GM23338 (cell line): ENCODE data around the gene DYRK1A. TPM values are rescaled to one million over a fixed set of nuclear protein-coding genes. Genes with fewer than 3 reads are reported as not detected.

Experiments used
- ATAC-seq: fragments of 200-7000 bp; cut with Tn5 transposase; 3 replicates; pipeline ENCODE4 v1.9.1; 2020
- DNase-seq: peaks from one replicate; pipeline ENCODE4 v3.0.0-alpha.2; 2015; ENCODE audit warnings: low spot score
- H2AFZ ChIP-seq: fragments of 200-600 bp; sonication (generic); 2 replicates; pipeline ENCODE4 v1.8.0; 2016; ENCODE audit warnings: antibody characterized with exemption, mild to moderate bottlenecking, moderate library complexity
- H3F3A ChIP-seq: fragments of 200-600 bp; sonication (generic); replicated peaks from 2 replicates; pipeline ENCODE4 v1.8.0; 2017; ENCODE audit warnings: antibody characterized with exemption, mixed run types, low read depth
- H3K27ac ChIP-seq: fragments of 200-600 bp; sonication (generic); 2 replicates; pipeline ENCODE4 v1.6.1; 2016; ENCODE audit warnings: low read depth
- H3K27me3 ChIP-seq: fragments of 200-600 bp; sonication (generic); 2 replicates; pipeline ENCODE4 v1.8.0; 2016; ENCODE audit warnings: mild to moderate bottlenecking, mixed run types, moderate library complexity; ENCODE audit not compliant: insufficient read depth
- H3K36me3 ChIP-seq: fragments of 200-600 bp; sonication (generic); 2 replicates; pipeline ENCODE4 v1.8.0; 2016; ENCODE audit warnings: mild to moderate bottlenecking; ENCODE audit not compliant: insufficient read depth
- H3K4me1 ChIP-seq: fragments of 200-600 bp; sonication (generic); 2 replicates; pipeline ENCODE4 v1.8.0; 2016; ENCODE audit warnings: mild to moderate bottlenecking, moderate library complexity; ENCODE audit not compliant: insufficient read depth
- H3K4me2 ChIP-seq: fragments of 200-600 bp; sonication (generic); 2 replicates; pipeline ENCODE4 v1.7.1; 2017; ENCODE audit warnings: mixed run types
- H3K4me3 ChIP-seq: fragments of 200-600 bp; sonication (generic); 2 replicates; pipeline ENCODE4 v1.6.1; 2016; ENCODE audit warnings: mixed run types
- H3K79me2 ChIP-seq: fragments of 200-600 bp; sonication (generic); replicated peaks from 2 replicates; pipeline ENCODE4 v1.8.0; 2017; ENCODE audit warnings: mild to moderate bottlenecking; ENCODE audit not compliant: insufficient read depth
- H3K9me2 ChIP-seq: fragments of 200-600 bp; sonication (generic); 2 replicates; pipeline ENCODE4 v1.8.0; 2017; ENCODE audit not compliant: insufficient read depth
- H4K20me1 ChIP-seq: fragments of 200-600 bp; sonication (generic); replicated peaks from 2 replicates; pipeline ENCODE4 v1.8.0; 2017; ENCODE audit warnings: mild to moderate bottlenecking; ENCODE audit not compliant: insufficient read depth
- H3K27ac Mint-ChIP-seq: 2 replicates; pipeline ENCODE4 v1.8.0; 2020; ENCODE audit warnings: inconsistent platforms, mild to moderate bottlenecking, moderate library complexity, mixed read lengths
- H3K27me3 Mint-ChIP-seq: 3 replicates; pipeline ENCODE4 v1.8.0; 2022; ENCODE audit warnings: low read depth, mild to moderate bottlenecking, moderate library complexity, mixed read lengths, inconsistent platforms; ENCODE audit not compliant: insufficient read depth, poor library complexity
- H3K36me3 Mint-ChIP-seq: 3 replicates; pipeline ENCODE4 v1.8.0; 2021; ENCODE audit warnings: low read depth, mild to moderate bottlenecking, inconsistent platforms, moderate library complexity, mixed read lengths
- H3K4me1 Mint-ChIP-seq: 3 replicates; pipeline ENCODE4 v1.8.0; 2020; ENCODE audit warnings: mild to moderate bottlenecking, inconsistent platforms, mixed read lengths
- H3K4me3 Mint-ChIP-seq: 3 replicates; pipeline ENCODE4 v1.8.0; 2021; ENCODE audit warnings: moderate library complexity, mild to moderate bottlenecking, inconsistent platforms, mixed read lengths
- H3K9me3 Mint-ChIP-seq: 3 replicates; pipeline ENCODE4 v1.8.0; 2020; ENCODE audit warnings: moderate library complexity, mild to moderate bottlenecking, inconsistent platforms, mixed read lengths
- EZH2 ChIP-seq: fragments of 200-600 bp; sonication (generic); IDR thresholded peaks from one replicate; pipeline ENCODE4 v1.8.0; 2017; ENCODE audit warnings: antibody characterized with exemption, mild to moderate bottlenecking, low read depth; ENCODE audit not compliant: unreplicated experiment
- POLR2AphosphoS5 ChIP-seq: IDR thresholded peaks from 2 replicates; pipeline ENCODE4 v1.6.1; 2016; ENCODE audit warnings: antibody characterized with exemption, low read depth
- ZNF331 ChIP-seq: fragments of 250-450 bp; sonication (Bioruptor Pico); IDR thresholded peaks from 2 replicates; pipeline ENCODE4 v1.5.0; 2020; ENCODE audit warnings: low read depth, mild to moderate bottlenecking, moderate library complexity
- polyA plus RNA-seq: library from polyadenylated mRNA; unstranded; fragments of >200 nt; fragmentation: Nextera tagmentation; extraction: Ambion mirVana; gene quantifications from 2 replicates; pipeline ENCODE4 v1.2.1, GENCODE V29; 2016
- total RNA-seq: library from RNA; depleted of rRNA; stranded (reverse); fragments of >200 nt; shearing (Covaris generic); gene quantifications from 2 replicates; pipeline ENCODE4 v1.2.3, GENCODE V29; 2014; rRNA removed
- TF ChIP-seq, protein P1 (sequence below): fragments of 250-450 bp; sonication (Bioruptor Pico); IDR thresholded peaks from 2 replicates; pipeline ENCODE4 v1.5.0; 2020; ENCODE audit warnings: mild to moderate bottlenecking, moderate library complexity
- TF ChIP-seq, protein P2 (sequence below): IDR thresholded peaks from 2 replicates; pipeline ENCODE4 v1.6.1; 2016; ENCODE audit warnings: antibody characterized with exemption
- TF ChIP-seq, protein P3 (sequence below), 2 experiments: fragments of 200-600 bp in 1 of 2; sonication (generic) in 1 of 2; conservative IDR thresholded peaks; 2 replicates each; pipeline versions ENCODE4 v1.5.1 to v1.6.1; 2016 to 2017; ENCODE audit warnings: antibody characterized with exemption in 2 of 2, low read depth in 2 of 2, mild to moderate bottlenecking in 2 of 2, moderate library complexity in 1 of 2

Gene DYRK1A
- total and polyA plus RNA-seq, 2 experiments from 2014 or later, result 10.3 to 84.7 TPM

DNA sequence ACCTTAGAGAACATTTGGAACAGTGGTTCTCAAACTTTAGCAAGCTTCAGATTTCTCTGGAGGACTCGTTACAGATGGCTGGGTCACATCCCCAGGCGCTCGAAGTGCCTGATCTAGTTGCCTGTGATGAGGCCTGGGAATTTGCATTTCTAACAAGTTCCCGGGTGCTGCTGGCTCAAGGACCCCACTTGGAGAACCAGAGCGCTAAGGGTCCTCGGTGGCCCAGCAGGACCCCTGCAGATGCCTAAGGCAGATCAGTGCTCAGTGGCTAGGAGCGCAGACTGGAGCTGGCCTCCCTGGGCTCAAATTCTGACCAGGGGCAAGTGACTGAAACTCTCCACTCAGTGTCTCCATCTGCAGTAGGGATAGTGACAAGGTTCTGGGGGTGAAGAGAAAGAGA is 208.2 kb downstream of the DYRK1A start (continued):
- TF ChIP-seq, protein P1, sequence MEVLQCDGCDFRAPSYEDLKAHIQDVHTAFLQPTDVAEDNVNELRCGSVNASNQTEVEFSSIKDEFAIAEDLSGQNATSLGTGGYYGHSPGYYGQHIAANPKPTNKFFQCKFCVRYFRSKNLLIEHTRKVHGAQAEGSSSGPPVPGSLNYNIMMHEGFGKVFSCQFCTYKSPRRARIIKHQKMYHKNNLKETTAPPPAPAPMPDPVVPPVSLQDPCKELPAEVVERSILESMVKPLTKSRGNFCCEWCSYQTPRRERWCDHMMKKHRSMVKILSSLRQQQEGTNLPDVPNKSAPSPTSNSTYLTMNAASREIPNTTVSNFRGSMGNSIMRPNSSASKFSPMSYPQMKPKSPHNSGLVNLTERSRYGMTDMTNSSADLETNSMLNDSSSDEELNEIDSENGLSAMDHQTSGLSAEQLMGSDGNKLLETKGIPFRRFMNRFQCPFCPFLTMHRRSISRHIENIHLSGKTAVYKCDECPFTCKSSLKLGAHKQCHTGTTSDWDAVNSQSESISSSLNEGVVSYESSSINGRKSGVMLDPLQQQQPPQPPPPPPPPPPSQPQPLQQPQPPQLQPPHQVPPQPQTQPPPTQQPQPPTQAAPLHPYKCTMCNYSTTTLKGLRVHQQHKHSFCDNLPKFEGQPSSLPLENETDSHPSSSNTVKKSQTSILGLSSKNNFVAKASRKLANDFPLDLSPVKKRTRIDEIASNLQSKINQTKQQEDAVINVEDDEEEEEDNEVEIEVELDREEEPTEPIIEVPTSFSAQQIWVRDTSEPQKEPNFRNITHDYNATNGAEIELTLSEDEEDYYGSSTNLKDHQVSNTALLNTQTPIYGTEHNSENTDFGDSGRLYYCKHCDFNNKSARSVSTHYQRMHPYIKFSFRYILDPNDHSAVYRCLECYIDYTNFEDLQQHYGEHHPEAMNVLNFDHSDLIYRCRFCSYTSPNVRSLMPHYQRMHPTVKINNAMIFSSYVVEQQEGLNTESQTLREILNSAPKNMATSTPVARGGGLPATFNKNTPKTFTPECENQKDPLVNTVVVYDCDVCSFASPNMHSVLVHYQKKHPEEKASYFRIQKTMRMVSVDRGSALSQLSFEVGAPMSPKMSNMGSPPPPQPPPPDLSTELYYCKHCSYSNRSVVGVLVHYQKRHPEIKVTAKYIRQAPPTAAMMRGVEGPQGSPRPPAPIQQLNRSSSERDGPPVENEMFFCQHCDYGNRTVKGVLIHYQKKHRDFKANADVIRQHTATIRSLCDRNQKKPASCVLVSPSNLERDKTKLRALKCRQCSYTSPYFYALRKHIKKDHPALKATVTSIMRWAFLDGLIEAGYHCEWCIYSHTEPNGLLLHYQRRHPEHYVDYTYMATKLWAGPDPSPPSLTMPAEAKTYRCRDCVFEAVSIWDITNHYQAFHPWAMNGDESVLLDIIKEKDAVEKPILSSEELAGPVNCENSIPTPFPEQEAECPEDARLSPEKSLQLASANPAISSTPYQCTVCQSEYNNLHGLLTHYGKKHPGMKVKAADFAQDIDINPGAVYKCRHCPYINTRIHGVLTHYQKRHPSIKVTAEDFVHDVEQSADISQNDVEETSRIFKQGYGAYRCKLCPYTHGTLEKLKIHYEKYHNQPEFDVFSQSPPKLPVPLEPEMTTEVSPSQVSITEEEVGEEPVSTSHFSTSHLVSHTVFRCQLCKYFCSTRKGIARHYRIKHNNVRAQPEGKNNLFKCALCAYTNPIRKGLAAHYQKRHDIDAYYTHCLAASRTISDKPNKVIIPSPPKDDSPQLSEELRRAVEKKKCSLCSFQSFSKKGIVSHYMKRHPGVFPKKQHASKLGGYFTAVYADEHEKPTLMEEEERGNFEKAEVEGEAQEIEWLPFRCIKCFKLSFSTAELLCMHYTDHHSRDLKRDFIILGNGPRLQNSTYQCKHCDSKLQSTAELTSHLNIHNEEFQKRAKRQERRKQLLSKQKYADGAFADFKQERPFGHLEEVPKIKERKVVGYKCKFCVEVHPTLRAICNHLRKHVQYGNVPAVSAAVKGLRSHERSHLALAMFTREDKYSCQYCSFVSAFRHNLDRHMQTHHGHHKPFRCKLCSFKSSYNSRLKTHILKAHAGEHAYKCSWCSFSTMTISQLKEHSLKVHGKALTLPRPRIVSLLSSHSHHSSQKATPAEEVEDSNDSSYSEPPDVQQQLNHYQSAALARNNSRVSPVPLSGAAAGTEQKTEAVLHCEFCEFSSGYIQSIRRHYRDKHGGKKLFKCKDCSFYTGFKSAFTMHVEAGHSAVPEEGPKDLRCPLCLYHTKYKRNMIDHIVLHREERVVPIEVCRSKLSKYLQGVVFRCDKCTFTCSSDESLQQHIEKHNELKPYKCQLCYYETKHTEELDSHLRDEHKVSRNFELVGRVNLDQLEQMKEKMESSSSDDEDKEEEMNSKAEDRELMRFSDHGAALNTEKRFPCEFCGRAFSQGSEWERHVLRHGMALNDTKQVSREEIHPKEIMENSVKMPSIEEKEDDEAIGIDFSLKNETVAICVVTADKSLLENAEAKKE, result no peak
- TF ChIP-seq, protein P2, sequence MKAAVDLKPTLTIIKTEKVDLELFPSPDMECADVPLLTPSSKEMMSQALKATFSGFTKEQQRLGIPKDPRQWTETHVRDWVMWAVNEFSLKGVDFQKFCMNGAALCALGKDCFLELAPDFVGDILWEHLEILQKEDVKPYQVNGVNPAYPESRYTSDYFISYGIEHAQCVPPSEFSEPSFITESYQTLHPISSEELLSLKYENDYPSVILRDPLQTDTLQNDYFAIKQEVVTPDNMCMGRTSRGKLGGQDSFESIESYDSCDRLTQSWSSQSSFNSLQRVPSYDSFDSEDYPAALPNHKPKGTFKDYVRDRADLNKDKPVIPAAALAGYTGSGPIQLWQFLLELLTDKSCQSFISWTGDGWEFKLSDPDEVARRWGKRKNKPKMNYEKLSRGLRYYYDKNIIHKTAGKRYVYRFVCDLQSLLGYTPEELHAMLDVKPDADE, result no peak
- no peak for TF ChIP-seq ZNF331

DNA sequence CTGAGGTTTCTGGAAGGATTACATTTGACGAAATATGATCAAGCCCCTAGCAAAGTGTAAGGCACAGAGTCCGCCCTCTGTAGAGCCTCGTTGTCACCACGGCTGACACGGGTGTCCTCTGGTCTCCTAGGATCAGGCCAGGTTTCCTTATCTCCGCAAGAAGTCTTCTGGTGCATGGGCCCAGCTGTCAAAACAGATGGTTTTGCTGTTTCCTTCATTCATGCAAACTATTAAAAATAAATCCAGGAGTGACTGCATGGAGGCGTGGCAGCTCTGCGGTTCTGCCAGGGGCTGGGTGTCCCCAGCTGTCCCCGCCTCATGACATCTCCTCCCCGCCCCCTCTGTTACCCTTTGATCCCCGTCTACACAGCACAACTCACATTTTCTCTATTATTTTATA is 209.0 kb downstream of the DYRK1A start:
- no peak overlapping the region for H3K27ac Mint-ChIP-seq
- H3K4me3 Mint-ChIP-seq, result no peak overlapping the region
- peaks cover 40% of the 10 kb centered on the region for H3K9me3 Mint-ChIP-seq
- Histone ChIP-seq H3F3A (no peaks in the 10 kb centered on the region), H4K20me1 (no peaks in the 10 kb centered on the region), H3K27ac (no peak overlapping the region), H3K27me3 (no peaks in the 10 kb centered on the region), H3K4me3 (no peak overlapping the region), H3K36me3 (peaks cover 11% of the 10 kb centered on the region; the same call in 1 of the 2 replicates), H3K4me2 (no peak overlapping the region), H3K9me2 (no peaks in the 10 kb centered on the region), H3K79me2 (no peaks in the 10 kb centered on the region), H3K4me1 (no peaks in the 10 kb centered on the region), H2AFZ (no peak overlapping the region)
- H3K27me3 Mint-ChIP-seq, result peaks cover 2% of the 10 kb centered on the region
- peaks cover 38% of the 10 kb centered on the region for H3K36me3 Mint-ChIP-seq
- TF ChIP-seq, protein P3, sequence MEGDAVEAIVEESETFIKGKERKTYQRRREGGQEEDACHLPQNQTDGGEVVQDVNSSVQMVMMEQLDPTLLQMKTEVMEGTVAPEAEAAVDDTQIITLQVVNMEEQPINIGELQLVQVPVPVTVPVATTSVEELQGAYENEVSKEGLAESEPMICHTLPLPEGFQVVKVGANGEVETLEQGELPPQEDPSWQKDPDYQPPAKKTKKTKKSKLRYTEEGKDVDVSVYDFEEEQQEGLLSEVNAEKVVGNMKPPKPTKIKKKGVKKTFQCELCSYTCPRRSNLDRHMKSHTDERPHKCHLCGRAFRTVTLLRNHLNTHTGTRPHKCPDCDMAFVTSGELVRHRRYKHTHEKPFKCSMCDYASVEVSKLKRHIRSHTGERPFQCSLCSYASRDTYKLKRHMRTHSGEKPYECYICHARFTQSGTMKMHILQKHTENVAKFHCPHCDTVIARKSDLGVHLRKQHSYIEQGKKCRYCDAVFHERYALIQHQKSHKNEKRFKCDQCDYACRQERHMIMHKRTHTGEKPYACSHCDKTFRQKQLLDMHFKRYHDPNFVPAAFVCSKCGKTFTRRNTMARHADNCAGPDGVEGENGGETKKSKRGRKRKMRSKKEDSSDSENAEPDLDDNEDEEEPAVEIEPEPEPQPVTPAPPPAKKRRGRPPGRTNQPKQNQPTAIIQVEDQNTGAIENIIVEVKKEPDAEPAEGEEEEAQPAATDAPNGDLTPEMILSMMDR (conservative IDR thresholded peaks at IDR 0.05; ENCODE audit: low read depth in 2 of 2), result no peak
- TF ChIP-seq ZNF331 (no peak), POLR2AphosphoS5 (no peak), EZH2 (no peak)
- DNase-seq, result no peak
- H3K4me1 Mint-ChIP-seq, result no peaks in the 10 kb centered on the region; the same call in 2 of the 3 replicates
- no peak for ATAC-seq

Other genes with a start within 250 kb of the DYRK1A start
- gene VPS26C, start 99.4 kb upstream of the DYRK1A start, total RNA-seq, result 79.1 and 91.2 TPM in 2 replicates
- 39.3 and 45.1 TPM in 2 replicates for gene VPS26C, start 99.4 kb upstream of the DYRK1A start, polyA plus RNA-seq